T-helper 2 cell treated with Interferon-gamma antibody and Interleukin-4, amounts not matched to agents 100 ng/mL and 5 ng/mL, for 36 hours (primary cell): ENCODE results near the gene IFI44L. TPM values are rescaled to one million over a fixed set of nuclear protein-coding genes. Genes with fewer than 3 reads are reported as not detected.

Source experiments
- intact Hi-C: fragments of 100-400 bp; cut with micrococcal nuclease; formaldehyde crosslinking; loops from one replicate; pipeline ENCODE4 v1.15.1; 2023
- total RNA-seq: library from RNA; stranded (reverse); gene quantifications from 2 replicates; pipeline ENCODE4 v1.2.3, GENCODE V29; 2022

IFI44L gene
- total RNA-seq, 1 donor from 2014 or later = 50.8 TPM

DNA sequence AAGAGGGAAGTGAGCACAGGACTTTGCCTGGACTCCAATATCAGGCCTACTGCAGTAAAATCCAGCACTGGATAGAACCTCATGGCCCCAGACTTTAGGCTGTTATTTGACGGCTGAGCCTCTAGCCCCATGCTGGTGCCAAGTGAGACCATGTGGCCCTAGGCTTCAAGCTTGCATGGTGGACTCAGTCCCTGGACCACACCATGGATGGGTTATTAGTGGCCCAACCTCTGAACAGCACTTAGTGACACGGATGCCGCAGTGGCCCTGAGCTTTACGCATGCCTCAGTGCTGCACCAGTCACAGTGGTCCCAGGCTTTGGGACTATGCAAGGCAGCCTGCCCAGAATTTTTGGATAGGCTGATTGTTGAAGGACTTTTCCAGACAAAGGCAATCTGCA, 13.0 kb downstream of the IFI44L start:
- intact Hi-C loops = no loop called here

DNA sequence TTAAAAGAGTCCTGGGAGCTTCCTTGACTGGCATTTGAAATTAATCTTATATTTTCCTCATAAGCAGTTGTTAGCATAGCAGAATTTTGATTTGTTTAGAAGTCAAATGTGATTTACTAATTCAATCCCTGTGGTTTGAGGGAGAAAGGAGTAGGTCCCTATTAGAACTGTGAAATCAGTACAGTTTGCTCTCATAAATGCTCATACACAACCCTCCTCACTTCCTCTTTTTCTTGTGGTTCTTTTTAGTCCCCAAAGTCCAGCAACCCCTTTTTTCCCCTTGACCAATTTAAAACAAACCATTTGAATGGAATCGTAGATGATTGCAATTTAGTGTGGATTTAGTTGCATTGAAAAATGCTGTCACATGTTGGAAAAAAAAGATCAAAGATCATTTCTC, 20.2 kb downstream of the IFI44L start:
- intact Hi-C loops = no loop called here

DNA sequence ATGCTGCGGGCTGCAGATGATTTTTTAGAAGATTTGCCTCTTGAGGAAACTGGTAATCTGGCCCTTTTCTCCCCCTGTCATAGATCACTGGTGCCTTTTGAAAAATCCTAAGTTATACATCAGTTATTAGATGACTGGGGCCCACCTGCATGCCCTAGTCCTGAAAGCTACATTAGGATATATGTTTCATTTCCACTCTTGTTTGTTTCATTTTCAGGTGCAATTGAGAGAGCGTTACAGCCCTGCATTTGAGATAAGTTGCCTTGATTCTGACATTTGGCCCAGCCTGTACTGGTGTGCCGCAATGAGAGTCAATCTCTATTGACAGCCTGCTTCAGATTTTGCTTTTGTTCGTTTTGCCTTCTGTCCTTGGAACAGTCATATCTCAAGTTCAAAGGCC, 21.3 kb downstream of the IFI44L start:
- intact Hi-C loops = no loop called here

DNA sequence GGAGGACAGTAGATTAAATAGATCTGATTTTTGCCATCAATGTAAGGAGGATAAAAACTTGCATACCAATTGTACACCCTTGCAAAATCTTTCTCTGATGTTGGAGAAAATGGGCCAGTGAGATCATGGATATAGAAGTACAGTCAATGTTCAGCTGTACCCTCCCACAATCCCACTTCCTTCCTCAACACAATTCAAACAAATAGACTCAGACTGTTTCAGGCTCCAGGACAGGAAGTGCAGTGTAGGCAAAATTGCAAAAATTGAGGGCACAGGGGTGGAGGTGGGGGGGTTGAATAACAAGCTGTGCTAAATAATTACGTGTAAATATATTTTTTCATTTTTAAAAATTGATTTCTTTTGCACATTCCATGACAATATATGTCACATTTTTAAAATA, 25.5 kb downstream of the IFI44L start:
- intact Hi-C loops = no loop called here

DNA sequence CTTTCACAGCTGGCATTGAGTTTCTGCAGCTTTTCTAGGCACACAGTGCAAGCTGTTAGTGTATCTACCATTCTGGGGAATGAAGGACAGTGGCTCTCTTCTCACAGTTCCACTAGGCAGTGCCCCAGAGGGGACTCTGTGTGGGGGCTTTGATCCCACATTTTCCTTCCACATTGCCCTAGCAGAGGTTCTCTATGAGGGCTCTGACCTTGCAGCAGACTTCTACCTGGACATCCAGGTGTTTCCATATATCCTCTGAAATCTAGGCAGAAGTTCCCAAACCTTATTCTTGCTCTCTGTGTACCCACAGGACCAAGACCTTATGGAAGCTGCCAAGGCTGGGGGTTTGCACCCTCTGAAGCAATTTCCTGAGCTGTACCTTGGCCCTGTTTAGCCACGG, 27.0 kb downstream of the IFI44L start:
- intact Hi-C loops = no loop called here

DNA sequence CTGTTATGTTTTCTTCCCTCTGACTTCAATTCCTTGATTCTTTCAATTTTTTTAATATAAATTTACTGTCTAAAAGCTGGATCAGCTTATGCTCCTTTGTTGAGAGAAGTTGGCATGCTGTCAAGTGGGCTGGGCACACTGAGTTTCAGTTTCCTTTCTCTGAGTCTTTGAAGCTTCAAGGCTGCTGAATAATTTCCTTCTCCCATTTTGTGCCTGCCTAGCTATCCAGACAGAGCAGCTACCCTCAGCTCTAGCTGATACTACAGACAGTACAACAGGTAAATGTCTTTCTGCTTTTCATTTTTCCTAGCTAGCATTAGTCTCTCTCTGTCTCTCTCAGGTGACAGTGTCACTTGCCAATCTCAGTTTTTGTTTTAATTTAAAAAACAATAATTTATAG, 29.4 kb downstream of the IFI44L start, which contains the start of gene IFI44:
Gene IFI44, plus strand, starts transcription at position 204 of the 400 bp plus-strand sequence. CDS start 365 bp downstream, outside the sequence.
- intact Hi-C loops = loop anchor here (1.0 to 2.0 kb wide), 3 partner anchors 27 to 671 kb away; partner anchors contain the start of genes FUBP1 and IFI44L

DNA sequence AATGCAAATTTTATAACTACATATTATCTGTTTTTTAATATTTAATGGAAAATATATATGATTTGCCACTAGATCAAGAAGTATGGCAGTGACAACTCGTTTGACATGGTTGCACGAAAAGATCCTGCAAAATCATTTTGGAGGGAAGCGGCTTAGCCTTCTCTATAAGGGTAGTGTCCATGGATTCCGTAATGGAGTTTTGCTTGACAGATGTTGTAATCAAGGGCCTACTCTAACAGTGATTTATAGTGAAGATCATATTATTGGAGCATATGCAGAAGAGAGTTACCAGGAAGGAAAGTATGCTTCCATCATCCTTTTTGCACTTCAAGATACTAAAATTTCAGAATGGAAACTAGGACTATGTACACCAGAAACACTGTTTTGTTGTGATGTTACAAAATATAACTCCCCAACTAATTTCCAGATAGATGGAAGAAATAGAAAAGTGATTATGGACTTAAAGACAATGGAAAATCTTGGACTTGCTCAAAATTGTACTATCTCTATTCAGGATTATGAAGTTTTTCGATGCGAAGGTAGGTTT, 29.9 kb downstream of the IFI44L start:
- intact Hi-C loops = loop anchor here (2.0 kb wide), 1 partner anchor 671 kb away; the partner anchor contains the start of gene FUBP1

DNA sequence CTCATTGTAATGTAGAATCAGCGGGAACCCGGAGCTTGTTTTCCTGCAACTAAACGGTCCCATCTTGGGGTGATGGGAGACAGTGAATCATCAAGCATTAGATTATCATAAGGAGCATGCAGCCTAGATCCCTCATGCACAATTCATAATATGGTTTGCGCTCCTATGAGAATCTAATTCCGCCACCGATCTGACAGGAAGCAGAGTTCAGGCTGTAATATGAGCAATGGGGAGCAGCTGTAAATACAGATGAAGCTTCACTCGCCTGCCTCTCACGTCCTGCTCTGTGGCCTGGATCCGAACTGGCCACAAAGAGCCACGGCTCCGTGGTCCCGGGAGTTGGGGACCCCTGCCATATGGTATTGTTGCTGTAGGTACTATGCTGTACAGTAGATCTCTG, 31.0 kb downstream of the IFI44L start:
- intact Hi-C loops = loop anchor here (1.0 to 2.0 kb wide), 2 partner anchors 25 to 672 kb away; partner anchors contain the start of gene FUBP1

DNA sequence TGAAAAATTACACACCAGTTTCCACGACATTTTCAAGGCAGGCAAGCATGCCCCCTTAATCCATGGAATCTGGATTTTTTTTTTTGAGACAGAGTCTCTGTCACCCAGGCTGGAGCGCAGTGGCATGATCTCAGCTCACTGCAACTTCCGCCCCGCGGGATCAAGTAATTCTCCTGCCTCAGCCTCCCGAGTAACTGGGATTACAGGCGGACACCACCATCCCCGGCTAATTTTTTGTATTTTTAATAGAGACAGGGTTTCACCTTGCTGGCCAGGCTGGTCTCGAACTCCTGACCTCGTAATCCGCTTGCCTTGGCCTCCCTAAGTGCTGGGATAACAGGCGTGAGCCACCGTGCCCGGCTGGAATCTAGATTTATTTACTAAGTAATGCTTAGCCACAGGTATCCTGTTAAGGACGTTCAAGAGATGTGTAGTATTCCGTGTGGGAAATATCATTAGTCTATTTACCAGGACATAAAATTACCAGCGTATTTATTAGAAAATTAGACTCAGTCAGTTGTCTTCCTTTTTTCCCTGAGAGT, 31.8 kb downstream of the IFI44L start:
- intact Hi-C loops = no loop called here

DNA sequence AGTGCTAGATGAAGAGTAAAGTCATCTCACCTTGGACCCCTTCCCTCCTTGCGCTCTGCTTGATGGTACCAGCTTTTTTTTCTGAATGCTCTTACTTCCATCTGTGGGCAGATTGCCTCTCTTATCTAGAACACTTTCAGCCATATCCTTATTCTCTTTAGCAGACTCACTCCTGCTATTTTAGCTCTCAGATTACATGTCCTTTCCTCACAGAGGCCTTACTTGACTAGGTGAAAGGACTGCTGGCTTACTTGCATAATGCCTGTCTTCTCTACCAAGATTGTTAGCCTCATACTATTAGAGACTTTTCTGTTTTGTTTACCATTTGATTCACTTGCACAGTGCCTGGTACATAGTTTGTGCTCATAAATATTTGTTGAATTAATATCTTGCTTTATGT, 38.7 kb downstream of the IFI44L start:
- intact Hi-C loops = no loop called here

DNA sequence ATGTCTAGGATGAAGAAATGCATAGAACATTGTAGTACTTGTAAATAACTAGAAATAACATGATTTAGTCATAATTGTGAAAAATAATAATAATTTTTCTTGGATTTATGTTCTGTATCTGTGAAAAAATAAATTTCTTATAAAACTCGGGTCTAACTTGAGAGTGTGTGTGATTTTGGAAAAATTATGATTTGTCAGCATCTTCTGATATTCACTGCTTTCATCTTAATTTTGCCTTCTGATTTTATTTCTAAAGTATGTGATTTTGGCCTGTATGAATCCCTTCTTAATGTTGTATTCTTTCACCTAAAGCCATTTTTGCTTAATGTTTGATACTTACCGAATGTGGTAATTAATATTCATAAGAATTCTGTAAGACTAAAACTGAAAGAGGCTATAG, 43.7 kb downstream of the IFI44L start:
- intact Hi-C loops = no loop called here

DNA sequence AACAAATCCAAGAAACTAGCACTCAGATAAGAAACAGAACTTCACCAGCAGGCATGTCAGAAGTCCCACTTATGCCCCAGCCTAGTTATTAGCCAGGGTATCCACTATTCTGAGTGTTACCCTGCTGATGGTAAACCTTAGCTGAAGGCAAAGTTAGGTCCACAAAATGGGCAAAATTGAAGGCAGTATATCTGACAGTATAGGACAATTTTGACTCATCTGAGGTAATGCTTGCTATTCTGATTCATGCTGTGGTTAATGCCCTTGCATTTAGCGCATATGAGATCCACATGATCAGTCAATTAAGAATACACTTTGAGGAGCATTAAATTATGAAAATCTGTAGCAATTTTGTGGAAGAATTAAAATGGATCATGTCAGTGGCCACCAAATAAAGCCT, 44.5 kb downstream of the IFI44L start:
- intact Hi-C loops = no loop called here

DNA sequence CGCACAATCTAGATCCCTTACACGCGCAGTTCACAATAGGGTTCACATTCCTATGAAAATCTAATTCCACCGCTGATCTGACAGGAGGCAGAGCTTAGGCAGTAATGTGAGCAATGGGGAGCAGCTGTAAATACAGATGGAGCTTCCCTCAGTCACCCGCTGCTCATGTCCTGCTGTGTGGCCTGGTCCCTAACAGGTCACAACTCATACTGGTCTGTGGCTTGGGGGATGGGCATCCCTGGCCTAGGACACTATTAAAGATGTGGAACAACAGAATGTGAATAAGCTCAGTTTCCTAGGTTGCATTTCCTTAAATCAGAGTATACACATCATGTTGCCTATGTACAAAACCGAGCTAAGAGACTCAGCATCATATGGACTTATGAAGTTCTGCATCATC, 45.6 kb downstream of the IFI44L start:
- intact Hi-C loops = no loop called here

DNA sequence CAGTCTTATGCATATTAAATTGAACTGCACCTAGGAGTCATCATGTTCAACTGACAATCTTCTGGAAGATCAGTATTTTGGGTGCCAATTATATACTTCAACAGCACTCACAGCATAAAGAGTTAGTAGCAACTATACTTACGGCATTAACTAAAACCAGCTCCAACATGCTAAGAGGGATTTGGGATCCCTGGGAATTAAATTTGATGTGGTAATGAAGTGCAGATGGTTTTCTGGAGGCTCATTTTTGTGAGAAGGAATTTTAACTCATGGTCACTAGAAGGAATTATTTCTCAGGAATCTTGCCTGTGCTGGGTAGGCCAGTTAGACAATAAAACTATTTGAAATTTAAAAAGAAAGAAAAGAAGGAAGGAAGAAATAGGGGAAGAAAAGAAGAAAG, 47.7 kb downstream of the IFI44L start:
- intact Hi-C loops = no loop called here

DNA sequence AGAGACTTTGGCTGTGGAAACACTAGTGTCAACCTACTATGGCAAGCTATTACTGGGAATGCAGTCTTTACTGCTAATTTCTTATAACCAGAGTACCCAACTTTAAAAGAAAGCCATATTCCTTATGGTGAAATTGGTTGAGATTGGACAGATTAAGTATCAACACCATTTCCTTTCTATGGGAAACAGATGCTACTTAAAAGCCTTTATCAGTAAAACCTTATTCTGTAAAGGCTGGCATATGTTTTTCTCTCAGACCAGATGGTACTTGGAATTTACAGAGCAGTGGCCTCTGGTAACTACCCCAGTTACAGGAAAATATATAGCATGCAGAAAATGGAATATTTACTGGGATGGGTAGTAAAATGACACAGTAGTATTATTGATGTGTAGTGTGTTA, 48.2 kb downstream of the IFI44L start:
- intact Hi-C loops = no loop called here

DNA sequence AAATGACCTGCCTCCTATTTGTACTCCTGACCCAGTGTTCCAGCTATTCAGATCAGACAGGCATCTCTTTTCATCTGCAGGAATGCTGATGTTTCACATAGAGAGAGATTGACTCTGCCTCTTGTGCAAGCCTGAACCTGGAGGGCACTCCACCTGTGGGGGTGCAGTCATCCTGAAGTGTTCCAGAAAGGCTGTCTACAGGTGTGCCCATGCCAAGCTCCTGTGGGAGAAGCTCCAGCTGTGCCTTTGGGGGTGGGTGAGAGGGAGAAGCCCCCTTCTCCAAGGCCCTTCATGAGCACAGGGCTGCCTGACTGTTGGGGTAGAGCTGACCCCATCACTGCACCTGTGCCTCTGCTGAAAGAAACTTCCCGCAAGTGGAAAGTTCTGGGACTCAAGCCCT, 52.2 kb downstream of the IFI44L start:
- intact Hi-C loops = no loop called here

DNA sequence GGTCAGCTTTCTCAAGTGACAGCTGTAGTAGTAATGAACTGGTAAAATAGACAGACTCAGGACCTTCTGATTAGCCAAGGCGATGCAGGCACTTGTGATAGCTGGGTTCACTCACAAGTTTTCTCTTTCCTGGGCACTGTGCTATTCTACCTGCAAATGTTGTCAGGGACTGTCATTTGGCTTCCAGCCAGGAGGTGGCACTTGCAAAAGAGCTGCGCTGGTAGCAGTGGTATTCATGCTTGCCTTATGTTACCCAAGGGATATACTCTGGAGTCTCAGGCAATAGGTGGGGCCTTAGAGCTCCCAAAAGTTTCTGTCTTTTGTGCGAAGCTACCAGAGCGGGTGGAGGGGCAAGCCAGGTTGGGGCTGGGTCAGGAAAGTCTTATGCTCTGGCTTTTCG, 52.9 kb downstream of the IFI44L start:
- intact Hi-C loops = no loop called here

DNA sequence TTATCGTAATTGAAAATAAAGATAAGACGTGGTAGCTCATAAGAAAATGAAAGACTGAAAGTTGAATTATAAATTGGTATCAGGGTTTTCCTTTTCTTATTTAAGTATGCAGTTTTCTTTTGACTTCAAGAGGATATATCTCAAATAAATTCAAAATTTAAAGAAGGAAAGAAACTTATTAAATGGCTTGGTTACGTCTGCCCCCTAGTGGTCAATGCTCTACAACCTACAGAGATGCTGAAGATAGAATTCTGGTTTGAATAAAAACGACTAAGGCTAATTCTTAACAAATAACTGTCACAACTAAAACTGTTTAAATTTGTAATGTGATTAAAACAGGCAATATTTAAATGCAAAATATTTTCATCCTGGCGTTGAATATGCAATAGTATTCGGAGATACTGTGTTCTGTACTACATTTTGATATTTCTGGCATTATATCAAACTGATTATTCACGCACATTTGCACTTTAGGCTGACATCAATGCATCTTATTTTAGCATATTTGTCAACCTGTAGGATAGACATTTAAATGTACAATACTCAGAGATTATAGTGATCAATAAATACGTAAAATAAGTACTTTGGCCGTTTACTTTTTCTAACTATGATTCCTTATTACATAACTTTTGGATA, 56.2 kb downstream of the IFI44L start:
- intact Hi-C loops = loop anchor here (1.0 to 5.0 kb wide), 6 partner anchors 22 to 544 kb away; partner anchors contain the start of gene IFI44

DNA sequence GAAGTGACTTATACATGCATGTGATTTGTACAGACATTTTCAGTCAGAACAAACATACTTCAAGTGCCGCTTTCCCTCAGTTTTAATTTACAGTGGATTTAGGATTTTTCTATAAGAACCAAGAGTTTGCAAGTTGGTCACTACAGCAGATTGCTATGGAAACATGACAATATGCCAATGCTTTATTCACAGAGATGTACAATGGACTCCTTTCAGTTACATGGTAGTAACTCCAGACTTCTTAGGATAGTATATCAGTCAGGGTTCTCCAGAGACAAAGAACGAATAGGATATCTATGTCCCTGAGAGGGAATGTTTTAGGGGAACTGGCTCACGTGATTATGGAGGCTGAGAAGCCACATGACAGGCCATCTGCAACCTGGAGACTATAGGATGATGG, 56.7 kb downstream of the IFI44L start:
- intact Hi-C loops = loop anchor here (1.0 to 5.0 kb wide), 6 partner anchors 22 to 545 kb away; partner anchors contain the start of gene IFI44

DNA sequence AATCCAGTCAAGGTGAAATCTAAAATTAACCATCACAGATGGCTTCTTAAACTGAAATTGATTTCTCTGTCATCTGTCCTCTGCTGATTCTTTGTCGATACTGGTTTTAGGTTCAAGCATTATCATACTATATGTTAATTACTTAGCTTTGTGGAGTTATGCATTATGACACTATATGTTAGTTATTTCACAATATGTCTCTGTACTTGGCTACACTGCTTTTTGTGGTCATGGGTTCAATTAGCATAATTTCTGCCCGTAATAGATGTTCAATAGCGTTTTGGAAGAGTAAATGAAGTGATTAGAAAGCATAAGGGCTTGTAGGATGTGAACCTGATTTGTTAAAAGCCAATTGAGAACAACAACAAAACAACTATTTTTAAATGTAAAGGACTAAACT, 57.5 kb downstream of the IFI44L start:
- intact Hi-C loops = loop anchor here (2.0 to 5.0 kb wide), 4 partner anchors 23 to 545 kb away; no protein-coding TSS in a partner anchor

DNA sequence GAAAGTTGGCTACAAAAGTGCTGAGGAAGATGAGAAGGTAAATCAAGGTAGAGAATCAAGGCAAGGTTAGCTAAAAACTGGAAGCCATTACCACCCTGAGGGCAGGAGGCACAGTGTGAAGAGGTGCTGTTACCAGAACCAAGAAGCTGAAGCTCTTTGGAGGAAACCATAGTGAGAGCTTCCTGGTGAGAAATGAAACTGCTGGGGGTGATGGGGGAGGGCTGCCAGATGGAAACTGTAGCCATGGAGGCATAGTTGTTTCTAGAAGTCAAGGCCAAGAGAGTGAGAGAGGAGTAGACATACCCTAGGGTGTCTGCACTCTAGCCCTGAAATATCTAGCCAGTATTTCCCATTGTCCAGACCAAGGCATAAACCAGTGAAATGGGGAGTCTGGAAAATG, 58.1 kb downstream of the IFI44L start:
- intact Hi-C loops = loop anchor here (5.0 kb wide), 1 partner anchor 546 kb away; no protein-coding TSS in a partner anchor

DNA sequence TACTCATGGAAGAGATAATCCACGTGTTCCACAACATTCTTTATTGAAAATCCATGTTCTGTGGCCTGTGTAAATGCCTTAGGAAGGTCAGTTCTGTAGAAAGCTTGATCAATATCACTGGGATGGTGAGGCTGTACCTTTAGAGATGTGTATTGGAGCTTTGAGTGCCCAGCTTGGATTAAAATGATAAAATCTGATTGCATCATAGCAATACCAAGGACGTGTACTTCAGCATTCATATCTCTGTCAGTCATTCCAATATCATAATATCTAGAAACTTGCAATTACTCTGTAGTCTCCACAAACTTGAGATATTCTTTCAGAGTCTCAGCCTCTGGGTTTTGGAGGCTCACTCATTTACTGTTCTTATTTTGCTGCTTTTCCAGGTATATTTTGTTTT, 61.0 kb downstream of the IFI44L start:
- intact Hi-C loops = no loop called here

DNA sequence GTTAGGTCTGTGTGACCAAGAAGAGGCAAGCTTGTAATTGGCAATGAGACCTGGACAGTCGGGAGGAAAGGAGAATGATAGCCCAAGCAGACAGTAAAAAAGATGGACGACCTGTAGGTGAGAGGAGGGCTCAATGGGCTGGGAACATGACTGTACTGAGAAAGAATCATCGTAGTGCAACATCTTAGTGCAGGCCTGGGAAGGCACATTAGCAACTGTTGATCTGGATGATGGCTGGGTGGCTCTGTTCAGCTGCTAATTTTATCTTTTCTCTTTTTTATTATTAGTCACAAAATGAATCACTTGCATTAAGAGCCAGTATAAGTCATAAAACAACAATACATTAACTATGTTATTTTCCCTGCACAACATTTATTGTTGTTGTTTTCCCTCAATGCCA, 62.2 kb downstream of the IFI44L start:
- intact Hi-C loops = no loop called here
